ENCODE results near the gene TANGO6.

Gene TANGO6

GRCh38 chr16:69064124-69064763 lies 220.9 kb downstream of the TANGO6 start:
- no peak for DNase-seq

DNA sequence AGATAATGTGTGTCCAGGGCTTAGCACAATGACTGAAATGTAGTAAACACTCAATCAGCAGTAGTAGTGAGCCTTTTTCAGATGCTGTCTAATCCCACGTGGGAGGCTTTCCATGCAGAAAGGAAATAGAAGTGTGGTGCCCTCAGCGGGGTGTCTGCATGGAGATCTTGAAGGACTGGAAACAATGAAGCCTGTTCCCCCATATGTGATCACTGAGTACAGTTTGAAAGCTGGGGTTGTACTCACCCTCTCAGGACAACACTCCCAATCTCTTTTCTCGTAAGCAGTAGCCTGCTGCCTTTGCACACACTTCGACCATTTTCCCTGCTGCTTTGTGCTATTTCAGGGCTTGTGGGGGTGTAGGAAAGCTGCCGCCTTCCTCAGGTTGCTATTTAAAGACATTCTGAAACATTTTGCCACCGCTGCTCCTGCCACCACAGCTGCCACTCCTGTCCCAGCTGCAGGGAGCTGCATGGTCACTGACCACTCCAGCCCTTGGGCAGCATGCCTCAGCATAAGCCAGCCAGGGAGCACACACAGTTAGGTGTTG lies 221.5 kb downstream of the TANGO6 start:
- DNase-seq = no peak

DNA sequence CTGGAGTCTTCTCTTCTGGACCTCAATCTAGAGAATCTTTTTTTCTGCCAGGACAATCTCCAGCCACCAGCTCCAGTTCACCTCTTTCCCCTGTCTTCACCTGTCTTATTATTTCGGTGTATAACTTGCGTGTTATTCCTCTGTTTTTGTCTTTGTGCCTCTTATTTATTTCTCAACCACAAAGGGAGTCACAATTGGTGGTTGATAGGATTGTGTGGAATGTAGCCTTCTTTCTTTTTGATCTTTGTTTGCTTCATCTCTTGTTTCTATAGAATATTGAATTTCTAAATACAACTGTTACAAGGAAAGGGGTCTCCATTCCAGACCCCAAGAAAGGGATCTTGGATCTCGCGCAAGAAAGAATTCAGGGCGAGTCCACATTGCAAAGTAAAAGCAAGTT lies 226.2 kb downstream of the TANGO6 start:
- no peak for DNase-seq

DNA sequence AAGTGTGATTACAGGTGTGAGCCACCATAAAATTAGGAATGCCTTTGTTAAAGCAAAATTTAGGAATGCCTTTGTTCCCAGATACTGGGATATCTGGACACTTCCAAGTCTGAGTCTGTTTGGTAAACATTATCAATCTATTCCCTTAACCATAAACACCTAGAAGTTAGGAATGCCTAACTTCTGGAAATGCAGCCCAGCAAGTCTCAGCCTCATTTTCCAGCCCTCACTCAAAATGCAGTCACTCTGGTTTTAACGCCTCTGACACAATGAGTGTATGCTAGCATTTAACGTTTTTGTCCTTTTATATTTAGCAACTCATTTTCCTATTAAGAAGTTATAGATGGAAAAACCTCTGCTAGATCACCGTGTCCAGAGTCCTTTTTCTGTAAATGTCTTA lies 227.7 kb downstream of the TANGO6 start:
- no peak for DNase-seq

DNA sequence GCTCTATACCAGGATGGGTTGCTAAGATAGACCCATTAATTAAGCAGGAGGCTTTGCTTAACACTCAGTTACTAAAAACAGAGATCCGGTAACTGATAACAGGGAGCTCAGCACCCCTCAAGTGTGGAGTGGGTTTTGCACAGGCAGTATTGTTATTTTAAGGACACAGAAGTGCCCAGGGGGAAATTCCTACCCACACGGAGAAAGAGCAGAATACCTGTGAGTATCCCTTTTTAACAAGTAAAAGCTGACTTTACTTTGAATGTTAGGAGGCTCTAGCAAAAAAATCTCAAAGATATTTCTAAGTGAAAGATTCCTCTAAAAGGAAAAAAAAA lies 229.3 kb downstream of the TANGO6 start:
- no peak for DNase-seq

DNA sequence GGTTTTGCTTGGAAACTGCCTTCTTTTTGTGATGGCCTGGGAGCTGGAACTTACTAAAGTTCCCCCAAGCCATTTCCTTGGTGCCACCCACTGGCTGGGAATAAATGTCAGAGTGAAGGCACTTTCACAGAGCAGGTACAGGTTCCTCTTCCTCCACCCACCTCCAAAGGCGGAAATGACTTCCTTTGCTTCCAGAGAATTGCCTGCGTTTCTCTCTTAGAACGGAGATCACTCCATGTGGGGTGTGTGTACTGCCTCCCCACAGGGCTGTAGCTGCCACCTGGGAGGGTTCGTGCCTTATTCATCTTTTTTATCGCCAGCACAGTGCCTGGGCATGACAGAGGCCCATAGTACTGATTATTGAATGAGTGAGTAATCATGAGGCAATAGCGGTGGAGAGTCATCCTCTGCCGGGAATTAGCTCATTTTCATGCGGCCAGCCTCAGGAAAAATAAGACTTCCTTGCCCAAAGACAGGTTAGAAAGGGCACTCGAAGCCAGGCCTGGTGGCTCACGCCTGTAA lies 229.9 kb downstream of the TANGO6 start:
- no peak for DNase-seq

- DNase-seq = no peak
Measured at GRCh38 chr16:69077251-69077650, 233.9 kb downstream of the TANGO6 start.

GRCh38 chr16:69078073-69078472 lies 234.7 kb downstream of the TANGO6 start:
- no peak for DNase-seq

GRCh38 chr16:69079697-69080096 lies 236.4 kb downstream of the TANGO6 start:
- no peak for DNase-seq

DNA sequence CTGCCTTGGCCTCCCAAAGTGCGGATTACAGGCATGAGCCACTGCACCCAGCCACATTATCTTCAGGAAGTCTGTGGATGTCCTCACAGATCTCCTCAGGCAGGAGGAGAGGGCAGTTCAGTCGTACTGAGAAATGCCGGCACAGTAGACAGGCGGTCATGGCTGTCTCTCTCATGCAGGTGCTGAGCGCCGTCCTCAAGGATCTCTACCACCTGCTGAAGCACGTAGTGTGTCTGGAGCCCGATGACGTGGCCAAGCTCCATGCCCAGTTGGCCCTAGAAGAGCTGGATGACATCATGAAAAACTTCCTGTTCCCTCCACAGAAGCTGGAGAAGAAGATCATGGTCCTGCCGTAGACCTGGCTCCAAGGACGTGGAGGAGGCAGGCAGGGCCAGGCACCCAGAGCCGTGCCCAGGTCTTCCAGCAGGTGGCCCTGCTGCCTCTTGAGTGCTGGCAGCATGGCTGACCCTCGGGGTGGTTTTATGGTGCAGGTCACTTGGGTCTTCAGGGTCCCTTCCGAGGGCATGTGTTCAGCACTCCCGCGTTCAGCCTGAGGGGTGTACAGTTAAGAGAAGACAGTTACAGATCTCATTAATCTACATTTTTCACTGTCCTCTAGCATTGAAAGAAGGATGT lies 240.1 kb downstream of the TANGO6 start:
- DNase-seq = no peak

DNA sequence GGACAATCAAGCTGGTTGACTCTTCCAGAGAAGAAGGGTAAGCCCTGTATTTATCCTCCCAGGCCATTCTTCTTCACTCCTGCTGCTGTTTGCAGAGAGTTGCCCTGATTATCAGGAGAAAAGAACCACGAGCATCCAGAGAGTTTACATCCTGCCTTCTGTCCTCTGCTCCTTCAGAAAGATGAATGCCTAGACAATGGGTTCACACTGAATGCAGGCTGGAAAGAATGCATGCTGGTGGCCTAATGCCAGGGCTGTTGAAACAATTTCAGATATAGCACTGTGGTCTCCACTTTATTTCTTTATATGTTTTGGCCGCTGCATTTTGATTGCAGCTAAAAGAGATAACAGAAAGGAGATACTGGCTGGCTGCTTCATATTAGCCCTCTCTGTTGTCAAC lies 241.0 kb downstream of the TANGO6 start:
- no peak for DNase-seq

DNA sequence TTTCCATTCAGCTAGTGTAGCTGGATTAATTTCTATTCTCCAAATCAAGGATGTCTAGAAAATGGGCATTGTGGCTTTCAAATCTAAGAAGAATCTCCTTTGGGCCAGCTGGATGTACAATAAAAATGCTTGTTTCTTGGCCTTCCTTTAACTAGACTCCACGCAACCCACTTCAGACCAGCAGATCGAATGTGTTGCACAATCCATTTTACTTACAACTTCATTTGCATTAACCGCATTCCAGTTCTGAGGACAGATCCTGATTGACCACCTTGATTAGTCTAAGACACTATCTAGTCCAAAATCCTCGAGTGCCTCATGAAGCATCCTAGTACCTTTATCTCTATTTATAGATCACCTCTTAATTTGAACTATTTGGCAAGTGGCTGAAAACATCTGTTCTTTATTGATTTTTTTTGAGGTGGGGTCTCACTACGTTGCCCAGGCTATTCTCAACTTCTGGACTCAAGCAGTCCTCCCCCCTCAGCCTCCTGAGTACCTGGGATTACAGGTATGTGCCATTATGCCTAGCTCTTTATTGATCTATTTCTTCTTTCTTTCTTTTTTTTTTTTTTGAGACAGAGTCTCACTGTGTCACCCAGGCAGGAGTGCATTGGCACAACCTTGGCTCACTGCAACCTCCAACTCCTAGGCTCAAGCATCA lies 241.8 kb downstream of the TANGO6 start:
- no peak for DNase-seq

DNA sequence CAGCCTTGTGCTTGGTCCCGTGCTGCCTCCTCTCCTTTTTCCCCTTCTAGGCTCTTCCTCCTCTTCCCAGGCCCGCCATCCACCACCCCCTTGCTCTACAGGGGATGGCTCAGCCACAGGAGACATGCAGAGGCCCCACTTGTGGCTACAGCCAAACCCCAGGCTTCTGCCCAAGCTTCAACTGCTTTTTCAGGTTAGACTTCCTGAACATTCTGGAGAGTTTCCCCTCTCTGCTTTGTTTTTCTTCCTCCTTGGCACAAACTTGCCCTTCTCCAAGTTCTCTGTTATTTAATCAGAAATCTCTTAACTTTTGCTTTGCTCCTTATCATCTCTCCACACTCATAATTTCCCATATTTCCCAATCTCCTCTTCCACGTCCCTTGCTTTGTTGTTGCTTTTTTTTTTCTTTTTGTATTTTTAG lies 243.8 kb downstream of the TANGO6 start:
- no peak for DNase-seq

GRCh38 chr16:69088684-69089083 lies 245.4 kb downstream of the TANGO6 start:
- DNase-seq = no peak

- DNase-seq = peak; percentile 55
Measured at GRCh38 chr16:69089091-69089910, 246.0 kb downstream of the TANGO6 start.

- no peak for DNase-seq
Measured at GRCh38 chr16:69093974-69094373, 250.6 kb downstream of the TANGO6 start.

GRCh38 chr16:69094501-69094900 lies 251.2 kb downstream of the TANGO6 start:
- no peak for DNase-seq

GRCh38 chr16:69095193-69095592 lies 251.9 kb downstream of the TANGO6 start:
- DNase-seq = no peak

GRCh38 chr16:69100071-69100691 lies 256.9 kb downstream of the TANGO6 start:
- DNase-seq = no peak

DNA sequence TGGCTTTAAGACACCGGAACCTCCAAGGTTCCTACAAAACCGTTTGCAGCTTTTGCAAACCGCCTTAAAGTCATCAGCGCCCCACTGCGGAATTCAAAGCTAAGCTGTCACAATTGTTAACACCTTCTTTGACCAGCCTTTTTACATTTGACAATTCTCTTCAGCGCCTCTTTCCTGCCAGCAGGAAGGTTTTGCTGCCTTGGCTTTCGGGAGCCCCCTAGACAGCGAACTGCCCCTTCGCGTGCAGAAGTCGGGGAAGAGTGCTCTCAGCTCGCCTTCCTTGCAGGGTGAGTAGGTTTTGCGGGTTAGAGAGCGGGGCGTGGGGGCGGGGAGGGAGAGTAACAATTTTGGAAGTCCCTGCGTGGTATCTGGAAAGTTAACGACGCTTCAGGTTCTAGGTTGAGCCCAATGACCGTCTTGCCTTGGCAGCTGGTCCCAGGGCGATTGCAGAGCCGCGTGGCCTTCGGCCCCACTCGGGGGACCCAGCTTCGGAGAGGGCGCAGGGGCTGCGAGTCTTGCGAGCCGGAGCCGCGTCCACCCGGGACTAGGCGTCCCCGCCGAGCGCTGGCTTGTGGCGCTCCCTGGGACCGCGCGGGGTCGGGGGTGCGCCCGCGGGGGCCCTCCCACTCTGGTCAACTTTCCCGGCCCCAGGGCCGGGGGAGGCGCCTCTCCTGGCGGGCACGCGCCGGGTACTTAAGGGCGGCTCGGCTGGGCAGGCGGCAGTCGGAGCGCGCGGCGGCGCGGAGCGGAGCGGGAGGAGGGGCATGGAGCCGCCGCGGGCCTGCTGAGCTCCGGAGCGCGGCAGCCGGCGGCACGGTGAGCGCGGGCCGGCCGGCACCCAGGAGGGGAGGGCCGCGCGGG lies 262.4 kb downstream of the TANGO6 start, which contains the start of gene HAS3:
HAS3 (plus strand) TSS at position 153 of the 861 bp plus-strand sequence. CDS start 3,743 bp downstream, outside the sequence.
- peak; percentile 58 for DNase-seq
